Gastrocnemius medialis (tissue), 4 donors: Measurements from ENCODE around the gene MYL12B. TPM values are rescaled to one million over a fixed set of nuclear protein-coding genes. Genes with fewer than 3 reads are reported as not detected.
A peak's percentile ranks its signal among the peaks of the same experiment; 100 is the strongest.
"Not testable (repeated sequence)": the region's sequence is repeated elsewhere in the genome, so short reads cannot be mapped to it uniquely, and the experiment has no call there.

Experiments used
- ATAC-seq, 2 donors: fragments of 150-250 bp; one replicate each; pipeline ENCODE4 v1.9.1; 2016
- DNase-seq, 2 donors: peaks; one replicate each; pipeline ENCODE4 v3.0.0-alpha.2; 2019
- H3K27ac ChIP-seq, 4 donors: fragments of 200-600 bp; sonication (generic); 1 replicate in 1 of 4; 2 replicates in 3 of 4; pipeline ENCODE4 v1.5.1; 2016 to 2018; ENCODE audit warnings: mild to moderate bottlenecking in 2 of 4, moderate library complexity in 1 of 4
- H3K27me3 ChIP-seq, 3 donors: fragments of 200-600 bp; sonication (generic) in 2 of 3; 1 replicate in 1 of 3; 2 replicates in 2 of 3; pipeline versions ENCODE4 v1.5.1 to v1.6.0; 2016 to 2019; ENCODE audit warnings: mild to moderate bottlenecking in 1 of 3, moderate library complexity in 1 of 3
- H3K36me3 ChIP-seq, 2 donors: fragments of 200-600 bp; sonication (generic) in 1 of 2; one replicate each; pipeline ENCODE4 v1.5.1; 2017 to 2018
- H3K4me1 ChIP-seq, 2 donors: fragments of 200-600 bp; sonication (generic) in 1 of 2; one replicate each; pipeline ENCODE4 v1.5.1; 2016 to 2017; ENCODE audit warnings: mild to moderate bottlenecking in 2 of 2
- H3K4me3 ChIP-seq, 4 donors: fragments of 200-600 bp; sonication (generic) in 3 of 4; 1 replicate in 1 of 4; 2 replicates in 3 of 4; pipeline ENCODE4 v1.5.1; 2016 to 2019; ENCODE audit warnings: mild to moderate bottlenecking in 2 of 4
- H3K9me3 ChIP-seq, 3 donors: fragments of 200-600 bp; sonication (generic) in 2 of 3; 1 replicate in 1 of 3; 2 replicates in 2 of 3; pipeline ENCODE4 v1.5.1; 2016 to 2019
- CTCF ChIP-seq, 5 experiments: fragments of 450-650 bp in 3 of 5; fragments of 200-600 bp in 2 of 5; sonication (generic) in 2 of 5; IDR thresholded peaks in 4 of 5; conservative IDR thresholded peaks in 1 of 5; 1 replicate in 4 of 5; 2 replicates in 1 of 5; pipeline ENCODE4 v1.5.1; 2016 to 2019; ENCODE audit warnings: antibody characterized with exemption in 5 of 5, mild to moderate bottlenecking in 3 of 5, moderate library complexity in 3 of 5
- POLR2A ChIP-seq, 2 donors: fragments of 450-650 bp; IDR thresholded peaks; one replicate each; pipeline ENCODE4 v1.6.1; 2017; ENCODE audit warnings: antibody characterized with exemption in 2 of 2, mild to moderate bottlenecking in 2 of 2, moderate library complexity in 2 of 2
- in situ Hi-C, 4 donors: fragments of 200-750 bp; cut with MboI; loops; one replicate each; pipeline versions ENCODE4 v1.15.0 to v1.8.0; 2017; ENCODE audit warnings: low sequenced_read_pairs in 4 of 4
- intact Hi-C: fragments of 100-400 bp; cut with DNase I; formaldehyde crosslinking; loops from one replicate; pipeline ENCODE4 v1.15.1; 2023; ENCODE audit warnings: low total_unique reads
- total RNA-seq, 4 donors: library from RNA; depleted of rRNA; stranded (reverse); fragments of >200 nt; gene quantifications; one replicate each; pipeline versions ENCODE4 v1.1.0 to v1.2.3, GENCODE V29; 2016

The MYL12B gene
- total RNA-seq, 4 donors from 2014 or later: 100 to 293 (median 185) TPM

- H3K36me3 ChIP-seq: peaks cover 0 to 9% of the 10 kb centered on the region in 2 donors
- intact Hi-C loops: no loop called here
- H3K27ac ChIP-seq: peak overlapping the region in 1 of 4 donors; percentile 4
- DNase-seq (no peak), ATAC-seq (no peak)
- no peaks in the 10 kb centered on the region for H3K27me3 ChIP-seq
- H3K4me3 ChIP-seq: no peak overlapping the region
- TF ChIP-seq CTCF (IDR thresholded peaks at IDR 0.05 in 4 of 5, conservative IDR thresholded peaks at IDR 0.05 in 1 of 5): no peak
- TF ChIP-seq POLR2A (IDR thresholded peaks at IDR 0.05): no peak
- in situ Hi-C loops: loop anchor here in 1 of 4 donors (25.0 kb wide), 1 partner anchor 706 kb away; the partner anchor contains the start of genes METTL4 and NDC80
- no peaks in the 10 kb centered on the region for H3K9me3 ChIP-seq
- peaks cover 66 to 71% of the 10 kb centered on the region in 2 donors for H3K4me1 ChIP-seq
These were observed 6.4 kb downstream of the MYL12B start for GRCh38 chr18:3268306-3268705.

- no peak for ATAC-seq
- no peak overlapping the region for H3K4me3 ChIP-seq
- no peaks in the 10 kb centered on the region for H3K27me3 ChIP-seq
- intact Hi-C loops (no loop called here), in situ Hi-C loops (loop anchor here in 1 of 4 donors (25.0 kb wide), 1 partner anchor 707 kb away; the partner anchor contains the start of genes METTL4 and NDC80)
- peaks cover 0 to 20% of the 10 kb centered on the region in 2 donors for H3K36me3 ChIP-seq
- peaks cover 55 to 60% of the 10 kb centered on the region in 2 donors for H3K4me1 ChIP-seq
- TF ChIP-seq POLR2A (IDR thresholded peaks at IDR 0.05) (no peak), CTCF (IDR thresholded peaks at IDR 0.05 in 4 of 5, conservative IDR thresholded peaks at IDR 0.05 in 1 of 5) (no peak)
- DNase-seq: no peak
- H3K27ac ChIP-seq: peak overlapping the region in 1 of 4 donors; percentile 4
- no peaks in the 10 kb centered on the region for H3K9me3 ChIP-seq
These were observed 7.4 kb downstream of the MYL12B start for GRCh38 chr18:3269241-3269913.

DNA sequence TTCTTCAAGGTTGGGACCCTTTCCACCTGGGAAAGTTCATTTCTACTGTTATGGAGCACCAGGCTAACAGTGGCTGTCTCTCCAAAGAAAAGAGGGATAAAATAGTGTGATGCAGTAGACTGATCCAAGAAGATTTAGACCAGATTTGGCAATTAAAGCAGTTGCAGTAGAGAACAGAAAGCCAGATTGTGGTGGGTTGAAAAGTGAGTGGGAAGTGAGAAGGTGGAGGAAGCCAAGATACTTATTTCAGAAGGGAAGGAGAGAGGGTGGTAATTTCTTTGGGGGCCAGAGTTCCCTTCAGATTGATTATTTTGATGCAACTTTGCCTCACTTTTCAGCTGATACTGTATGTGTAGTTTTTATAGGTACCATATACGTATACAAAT lies 8.0 kb downstream of the MYL12B start:
- no peak for TF ChIP-seq POLR2A (IDR thresholded peaks at IDR 0.05)
- no peak for TF ChIP-seq CTCF (IDR thresholded peaks at IDR 0.05 in 4 of 5, conservative IDR thresholded peaks at IDR 0.05 in 1 of 5)
- Histone ChIP-seq H3K27me3 (no peaks in the 10 kb centered on the region), H3K27ac (no peak overlapping the region), H3K9me3 (no peaks in the 10 kb centered on the region), H3K4me1 (peaks cover 50 to 55% of the 10 kb centered on the region in 2 donors), H3K36me3 (peaks cover 0 to 25% of the 10 kb centered on the region in 2 donors), H3K4me3 (no peak overlapping the region)
- ATAC-seq (no peak), DNase-seq (no peak)
- in situ Hi-C loops: loop anchor here in 1 of 4 donors (25.0 kb wide), 1 partner anchor 708 kb away; the partner anchor contains the start of genes METTL4 and NDC80
- intact Hi-C loops: no loop called here

- in situ Hi-C loops (loop anchor here in 1 of 4 donors (25.0 kb wide), 1 partner anchor 711 kb away; the partner anchor contains the start of genes METTL4 and NDC80), intact Hi-C loops (no loop called here)
- ATAC-seq (no peak), DNase-seq (no peak)
- H3K27me3 ChIP-seq: no peaks in the 10 kb centered on the region
- no peak overlapping the region for H3K4me3 ChIP-seq
- no peak for TF ChIP-seq CTCF (IDR thresholded peaks at IDR 0.05 in 4 of 5, conservative IDR thresholded peaks at IDR 0.05 in 1 of 5)
- no peak for TF ChIP-seq POLR2A (IDR thresholded peaks at IDR 0.05)
- H3K36me3 ChIP-seq: peaks cover 0 to 52% of the 10 kb centered on the region in 2 donors
- H3K27ac ChIP-seq: no peak overlapping the region
- H3K4me1 ChIP-seq: peaks cover 19 to 25% of the 10 kb centered on the region in 2 donors
- H3K9me3 ChIP-seq: no peaks in the 10 kb centered on the region
These were observed 11.1 kb downstream of the MYL12B start for GRCh38 chr18:3273042-3273441.

- H3K27ac ChIP-seq, in situ Hi-C loops, ATAC-seq, H3K27me3 ChIP-seq, intact Hi-C loops, H3K4me1 ChIP-seq, DNase-seq, H3K9me3 ChIP-seq, H3K4me3 ChIP-seq: not testable (repeated sequence)
- H3K36me3 ChIP-seq: peaks cover 0 to 56% of the 10 kb centered on the region in 2 donors
These were observed 15.8 kb downstream of the MYL12B start for GRCh38 chr18:3277643-3278213.
